Measurements from ENCODE around the gene FAM185A.
"Not testable (repeated sequence)": the region's sequence is repeated elsewhere in the genome, so short reads cannot be mapped to it uniquely, and the experiment has no call there.

The FAM185A gene

GRCh38 chr7:102778663-102779062, 29.9 kb downstream of the FAM185A start:
- DNase-seq (ENCODE audit: low read depth, low spot score), result not testable (repeated sequence)

DNA sequence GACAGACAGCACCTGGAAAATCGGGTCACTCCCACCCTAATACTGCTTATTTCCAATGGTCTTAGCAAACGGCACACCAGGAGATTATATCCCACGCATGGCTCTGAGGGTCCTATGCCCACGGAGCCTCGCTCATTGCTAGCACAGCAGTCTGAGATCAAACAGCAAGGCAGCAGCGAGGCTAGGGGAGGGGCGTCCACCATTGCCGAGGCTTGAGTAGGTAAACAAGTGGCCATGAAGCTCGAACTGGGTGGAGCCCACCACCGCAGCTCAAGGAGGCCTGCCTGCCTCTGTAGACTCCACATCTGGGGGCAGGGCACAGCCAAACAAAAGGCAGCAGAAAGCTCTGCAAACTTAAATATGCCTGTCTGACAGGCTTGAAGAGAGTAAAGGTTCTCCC, 32.1 kb downstream of the FAM185A start:
- not testable (repeated sequence) for DNase-seq (ENCODE audit: low read depth, low spot score)

DNA sequence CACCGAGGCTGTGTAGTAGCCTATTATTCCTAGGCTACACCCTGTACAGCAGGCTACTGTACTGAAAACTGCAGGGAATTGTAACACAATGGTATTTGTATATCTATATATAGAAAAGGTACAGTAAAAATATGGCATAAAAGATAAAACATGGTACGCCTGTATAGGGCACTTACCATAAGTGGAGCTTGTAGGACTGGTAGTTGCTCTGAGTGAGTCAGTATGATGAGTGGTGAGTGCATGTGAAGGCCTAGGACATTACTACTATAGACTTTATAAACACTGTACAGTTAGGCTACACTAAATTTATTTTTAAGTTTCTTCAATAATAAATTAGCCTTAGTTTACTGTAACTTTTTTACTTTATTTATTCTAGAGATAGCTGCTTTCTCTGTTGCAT, 40.0 kb downstream of the FAM185A start:
- DNase-seq (ENCODE audit: low read depth, low spot score), result not testable (repeated sequence)

DNA sequence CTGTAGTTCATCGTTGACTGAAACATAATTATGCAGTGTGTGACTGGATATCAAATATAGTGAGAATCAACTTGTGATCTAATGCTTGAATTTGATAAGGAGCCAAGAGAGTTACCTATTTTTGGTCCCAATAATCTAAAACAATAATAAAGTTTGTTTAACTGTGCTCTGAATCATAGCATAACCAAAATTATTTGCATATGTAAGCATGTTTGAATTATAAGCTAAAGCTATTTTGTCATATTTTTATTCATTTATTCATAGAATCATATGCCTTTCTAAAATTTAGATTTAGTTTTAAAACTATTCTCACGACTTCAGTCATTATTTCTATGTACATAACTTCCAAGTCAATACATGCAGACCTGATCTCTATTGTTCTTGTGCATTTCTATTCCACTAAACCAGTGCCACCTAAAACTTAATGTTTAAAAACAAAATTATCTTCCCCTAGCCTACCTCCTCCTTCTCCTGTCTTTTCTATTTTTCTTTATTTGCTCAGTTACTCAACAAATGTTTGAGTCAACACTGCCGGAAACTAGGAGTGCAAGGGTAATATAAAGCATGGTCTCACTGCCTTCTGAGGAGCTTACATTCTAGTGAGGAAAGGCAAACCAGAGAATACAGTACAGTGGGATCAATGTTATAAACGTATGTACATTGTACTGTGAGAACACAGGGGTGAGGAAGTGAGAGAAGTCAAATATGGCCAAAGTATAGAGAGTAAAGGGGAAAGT, 41.7 kb downstream of the FAM185A start:
- DNase-seq (ENCODE audit: low read depth, low spot score), result not testable (repeated sequence)

GRCh38 chr7:102791367-102791766, 42.6 kb downstream of the FAM185A start:
- DNase-seq (ENCODE audit: low read depth, low spot score), result not testable (repeated sequence)

DNA sequence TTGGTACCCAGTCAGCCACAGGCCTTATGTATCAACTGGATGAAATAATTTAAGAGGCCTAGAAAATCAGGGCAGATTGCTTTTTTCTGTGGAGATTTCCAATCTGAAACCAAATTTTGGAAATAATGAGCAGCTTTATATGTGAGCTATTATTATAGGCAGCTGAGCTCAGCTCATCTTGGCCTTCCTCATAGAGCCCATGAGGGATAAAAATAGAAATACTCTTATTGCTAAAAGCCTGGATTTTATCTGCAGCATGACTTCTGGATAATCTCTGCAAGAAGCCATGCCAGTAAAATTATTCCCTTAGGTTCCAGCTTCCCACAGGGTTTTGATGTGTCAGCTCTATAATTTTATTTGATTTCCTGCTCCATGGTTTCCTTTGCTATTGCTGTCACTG, 43.0 kb downstream of the FAM185A start:
- DNase-seq (ENCODE audit: low read depth, low spot score), result not testable (repeated sequence)

DNA sequence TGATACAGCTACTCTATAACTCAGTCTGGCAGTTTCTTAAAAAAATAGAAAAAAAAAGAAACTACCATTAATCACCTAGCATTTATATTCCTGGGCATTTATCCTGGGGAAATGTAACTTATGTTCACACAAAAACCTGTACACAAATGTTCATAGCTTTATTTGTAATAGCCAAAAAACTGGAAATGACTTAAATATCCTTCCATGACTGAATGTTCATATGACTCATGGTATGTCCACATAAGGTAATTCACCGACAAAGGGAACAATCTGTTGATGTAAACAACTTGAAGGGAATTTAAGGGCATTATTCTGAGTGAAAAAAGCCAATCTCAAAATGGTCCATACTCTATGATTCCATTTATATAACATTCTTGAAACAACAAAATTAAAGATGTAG, 45.8 kb downstream of the FAM185A start:
- not testable (repeated sequence) for DNase-seq (ENCODE audit: low read depth, low spot score)

- not testable (repeated sequence) for DNase-seq (ENCODE audit: low read depth, low spot score)
Measured at GRCh38 chr7:102795987-102796595, 47.3 kb downstream of the FAM185A start.

- DNase-seq (ENCODE audit: low read depth, low spot score), result no peak
Measured at GRCh38 chr7:102806613-102807012, 57.8 kb downstream of the FAM185A start.

DNA sequence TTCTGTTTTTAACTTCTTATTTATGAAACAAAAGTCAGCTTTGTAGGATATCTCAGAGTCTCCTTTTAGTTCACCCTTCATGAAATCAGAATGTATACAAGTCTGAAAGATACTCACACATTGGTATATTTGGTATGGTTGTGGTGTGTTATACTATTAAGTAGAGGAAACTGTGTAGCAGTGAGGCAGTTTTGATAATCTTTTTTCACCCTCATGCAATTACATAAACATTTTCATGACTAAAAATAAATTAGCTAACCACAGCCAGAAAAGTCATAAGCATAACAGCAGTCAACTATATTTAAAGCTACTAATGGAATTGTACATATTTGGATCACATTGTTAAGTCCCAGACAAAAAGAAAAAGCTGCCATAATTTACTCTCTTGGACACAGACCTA, 62.1 kb downstream of the FAM185A start:
- DNase-seq (ENCODE audit: low read depth, low spot score), result no peak

- no peak for DNase-seq (ENCODE audit: low read depth, low spot score)
Measured at GRCh38 chr7:102811942-102812678, 63.3 kb downstream of the FAM185A start.

- DNase-seq (ENCODE audit: low read depth, low spot score), result no peak
Measured at GRCh38 chr7:102813191-102814024, 64.6 kb downstream of the FAM185A start.

GRCh38 chr7:102814025-102814471, 65.2 kb downstream of the FAM185A start:
- DNase-seq (ENCODE audit: low read depth, low spot score), result no peak

- no peak for DNase-seq (ENCODE audit: low read depth, low spot score)
Measured at GRCh38 chr7:102817616-102818573, 69.1 kb downstream of the FAM185A start.

- no peak for DNase-seq (ENCODE audit: low read depth, low spot score)
Measured at GRCh38 chr7:102819151-102819550, 70.4 kb downstream of the FAM185A start.

DNA sequence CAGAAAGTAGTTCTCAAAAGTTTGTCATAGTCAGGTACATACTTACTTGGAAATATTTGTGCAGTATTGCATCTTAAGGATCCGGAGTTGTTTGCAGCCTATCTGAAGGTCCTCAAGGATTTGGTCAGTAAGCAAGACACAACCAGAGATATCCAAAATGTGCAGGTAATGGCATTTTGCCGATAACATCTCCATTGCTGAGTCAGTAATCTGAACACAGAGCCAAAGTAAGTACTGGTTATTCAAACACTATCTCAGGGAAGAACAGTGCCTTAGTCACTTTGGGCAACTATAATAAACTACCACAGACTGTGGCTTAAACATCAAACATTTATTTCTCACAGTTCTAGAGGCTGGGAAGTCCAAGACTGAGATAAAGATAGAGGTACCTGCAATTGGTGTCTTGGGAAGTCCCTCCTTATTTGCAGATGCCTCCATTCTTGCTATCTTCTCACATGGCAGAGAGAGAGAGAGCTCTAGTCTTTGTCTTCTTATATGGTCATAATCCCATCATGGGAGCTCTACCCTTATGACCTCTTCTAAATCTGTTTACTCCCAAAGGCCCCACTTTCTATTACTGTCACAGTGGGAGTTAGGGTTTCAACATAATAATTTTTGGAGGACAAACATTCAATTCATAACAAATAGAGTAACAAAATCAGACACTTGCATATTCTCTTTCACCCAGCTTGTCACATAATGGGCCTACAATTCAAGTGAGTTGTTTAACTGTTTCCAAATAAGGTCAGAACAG, 73.4 kb downstream of the FAM185A start:
- no peak for DNase-seq (ENCODE audit: low read depth, low spot score)

DNA sequence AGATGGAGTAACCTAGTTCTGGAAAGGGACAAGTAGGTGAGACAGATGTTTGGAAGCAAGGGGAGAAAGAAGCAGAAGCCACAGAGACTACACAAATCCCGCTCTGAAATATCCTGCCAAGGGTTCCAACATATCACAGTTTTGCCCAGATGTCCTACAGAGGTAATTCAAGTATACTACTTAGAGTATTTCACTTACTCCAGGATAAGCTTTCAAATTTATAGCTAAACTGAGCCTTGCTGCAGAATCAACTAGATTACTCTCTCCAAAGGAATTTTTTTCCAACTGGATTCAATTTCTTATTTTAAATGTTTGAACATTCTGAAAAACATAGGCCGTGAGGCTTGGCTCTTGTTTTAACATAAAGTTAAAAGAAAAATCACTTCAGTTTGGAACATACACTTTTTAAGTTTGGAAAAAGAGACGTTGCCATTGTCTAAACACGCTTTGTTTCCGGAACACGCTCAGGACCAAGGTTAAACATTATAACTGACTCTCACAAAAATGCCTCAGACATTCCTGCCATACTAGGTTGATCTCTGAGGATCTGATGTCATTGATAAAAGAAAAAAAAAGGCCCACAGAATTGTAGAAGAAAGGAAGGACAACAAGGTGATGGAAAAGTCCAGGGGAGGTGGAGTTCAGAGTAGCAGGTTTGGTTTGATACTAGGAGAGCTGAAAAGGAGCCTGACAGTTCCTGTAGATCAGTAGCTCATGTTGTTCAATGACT, 74.8 kb downstream of the FAM185A start:
- no peak for DNase-seq (ENCODE audit: low read depth, low spot score)

DNA sequence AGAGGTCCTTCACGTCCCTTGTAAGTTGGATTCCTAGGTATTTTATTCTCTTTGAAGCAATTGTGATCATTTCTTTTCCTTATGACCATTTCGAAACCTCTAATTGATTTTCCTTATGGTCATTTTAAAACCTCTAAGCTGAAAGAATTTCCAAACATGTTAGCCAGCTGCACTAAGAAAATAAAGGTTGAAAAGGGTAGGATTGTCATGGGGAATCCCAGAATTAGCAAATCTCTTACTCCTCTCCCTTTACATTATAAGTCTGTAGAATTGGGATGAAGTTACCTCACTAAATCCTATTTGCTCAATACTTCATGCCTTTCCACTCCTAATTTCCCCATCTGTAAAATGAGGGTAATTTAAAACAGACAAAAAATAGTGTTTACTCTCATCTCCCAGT, 79.5 kb downstream of the FAM185A start:
- no peak for DNase-seq (ENCODE audit: low read depth, low spot score)

DNA sequence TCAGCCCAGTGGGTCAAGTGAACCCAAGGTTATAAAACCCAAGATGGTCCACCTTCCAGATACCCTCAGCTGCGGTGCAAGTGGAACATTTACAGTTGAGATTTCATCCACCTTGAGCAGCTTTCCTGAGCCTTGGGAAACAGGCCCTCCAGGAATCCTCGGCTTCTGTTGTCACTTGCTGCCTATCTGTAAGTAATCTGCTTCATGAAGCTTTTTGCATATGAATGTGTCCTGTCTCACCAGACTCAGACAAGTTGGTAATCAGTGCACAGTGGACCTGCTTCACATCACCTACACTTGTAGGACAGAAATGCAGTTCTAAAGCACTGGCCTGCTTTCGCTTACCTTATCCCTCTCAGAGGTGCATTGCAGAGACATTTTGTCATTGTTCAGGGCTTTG, 80.3 kb downstream of the FAM185A start:
- DNase-seq (ENCODE audit: low read depth, low spot score), result no peak

Data from iPS DF 19.7 (cell line).